Muscle layer of duodenum (tissue), 2 donors: Measurements from ENCODE around the gene TTC1.
"Not testable (repeated sequence)": the region's sequence is repeated elsewhere in the genome, so short reads cannot be mapped to it uniquely, and the experiment has no call there.

Source experiments
- H3K27ac ChIP-seq: one replicate; pipeline ENCODE4 v1.7.0; 2013; ENCODE audit warnings: mild to moderate bottlenecking, low read length
- H3K27me3 ChIP-seq: one replicate; pipeline ENCODE4 v1.7.0; 2013; ENCODE audit warnings: low read depth, mild to moderate bottlenecking, control low read depth, low read length
- H3K36me3 ChIP-seq, 2 donors: one replicate each; pipeline ENCODE4 v1.7.0; 2013; ENCODE audit warnings: low read length in 2 of 2, control low read depth in 1 of 2, mild to moderate bottlenecking in 1 of 2; ENCODE audit not compliant: insufficient read depth in 2 of 2, control insufficient read depth in 1 of 2
- H3K4me1 ChIP-seq, 2 donors: one replicate each; pipeline ENCODE4 v1.7.0; 2013; ENCODE audit warnings: low read length in 2 of 2, mild to moderate bottlenecking in 2 of 2, control low read depth in 1 of 2, moderate library complexity in 1 of 2; ENCODE audit not compliant: insufficient read depth in 2 of 2, control insufficient read depth in 1 of 2
- H3K4me3 ChIP-seq, 2 donors: one replicate each; pipeline ENCODE4 v1.7.0; 2013; ENCODE audit warnings: low read length in 2 of 2, low read depth in 1 of 2, mild to moderate bottlenecking in 1 of 2
- H3K9me3 ChIP-seq, 2 donors: one replicate each; pipeline ENCODE4 v1.7.0; 2013; ENCODE audit warnings: low read length in 2 of 2, control low read depth in 1 of 2, mild to moderate bottlenecking in 1 of 2; ENCODE audit not compliant: control insufficient read depth in 1 of 2
- donor health status: healthy.

TTC1 gene

GRCh38 chr5:160069120-160069519 is 60.2 kb downstream of the TTC1 start:
- H3K4me3 ChIP-seq, H3K4me1 ChIP-seq, H3K27ac ChIP-seq, H3K9me3 ChIP-seq, H3K27me3 ChIP-seq: not testable (repeated sequence)
- H3K36me3 ChIP-seq, result peaks cover 0 to 16% of the 10 kb centered on the region in 2 donors

DNA sequence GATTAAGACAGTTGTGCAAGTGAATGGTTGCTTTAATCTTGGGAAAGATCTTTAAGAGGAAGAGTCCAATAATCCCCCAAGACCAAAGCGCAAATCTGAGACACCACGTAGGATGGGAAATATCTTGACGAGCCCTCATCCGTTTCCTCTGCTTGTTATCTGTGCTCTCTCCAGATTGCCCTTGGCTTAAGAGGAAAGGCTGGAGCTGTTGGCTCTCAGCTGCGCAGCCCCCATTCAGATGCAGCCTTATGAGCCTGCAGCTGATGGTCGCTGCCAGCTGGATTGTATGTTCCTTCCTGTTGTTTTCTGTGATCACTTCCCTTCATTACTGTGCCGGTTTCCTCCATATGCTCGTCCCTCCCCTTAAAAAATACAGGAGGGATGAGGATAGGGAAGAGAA is 62.6 kb downstream of the TTC1 start:
- H3K9me3 ChIP-seq, result no peaks in the 10 kb centered on the region
- peaks cover 0 to 6% of the 10 kb centered on the region in 2 donors for H3K36me3 ChIP-seq
- H3K4me1 ChIP-seq, result no peaks in the 10 kb centered on the region
- H3K4me3 ChIP-seq, result peak overlapping the region in 1 of 2 donors; percentile 4
- no peaks in the 10 kb centered on the region for H3K27me3 ChIP-seq
- H3K27ac ChIP-seq, result no peak overlapping the region

GRCh38 chr5:160071916-160072315 is 63.0 kb downstream of the TTC1 start:
- Histone ChIP-seq H3K4me1 (no peaks in the 10 kb centered on the region), H3K27ac (no peak overlapping the region), H3K4me3 (peak overlapping the region in 1 of 2 donors; percentile 4), H3K27me3 (no peaks in the 10 kb centered on the region), H3K9me3 (no peaks in the 10 kb centered on the region), H3K36me3 (peaks cover 0 to 6% of the 10 kb centered on the region in 2 donors)

GRCh38 chr5:160075073-160075472 is 66.1 kb downstream of the TTC1 start:
- no peaks in the 10 kb centered on the region for H3K36me3 ChIP-seq
- no peak overlapping the region for H3K4me3 ChIP-seq
- H3K4me1 ChIP-seq, result peaks cover 4 to 6% of the 10 kb centered on the region in 2 donors
- H3K27me3 ChIP-seq, result no peaks in the 10 kb centered on the region
- no peaks in the 10 kb centered on the region for H3K9me3 ChIP-seq
- H3K27ac ChIP-seq, result no peak overlapping the region

DNA sequence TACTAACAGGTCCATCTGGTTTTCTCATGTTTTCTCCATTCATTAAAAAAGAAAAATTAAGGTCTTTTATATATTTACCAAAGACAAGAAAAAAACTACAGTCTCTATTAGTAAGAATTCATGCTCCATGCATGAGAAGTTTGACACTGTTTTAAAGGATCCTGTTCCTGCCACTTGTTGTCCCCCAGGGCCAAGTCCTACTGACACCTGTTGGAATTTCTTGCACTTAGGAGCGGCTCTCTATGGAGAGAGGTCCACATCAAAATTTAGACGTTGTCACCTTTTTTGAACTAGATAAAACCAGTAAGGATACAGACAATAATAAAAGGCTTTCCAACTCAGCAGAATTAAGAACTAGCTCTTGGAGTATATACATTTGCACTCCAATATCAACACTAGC is 68.1 kb downstream of the TTC1 start:
- Histone ChIP-seq H3K27me3 (no peaks in the 10 kb centered on the region), H3K36me3 (no peaks in the 10 kb centered on the region), H3K27ac (no peak overlapping the region), H3K4me3 (no peak overlapping the region), H3K4me1 (peaks cover 4 to 6% of the 10 kb centered on the region in 2 donors), H3K9me3 (no peaks in the 10 kb centered on the region)

- Histone ChIP-seq H3K27me3 (no peaks in the 10 kb centered on the region), H3K4me1 (peaks cover 4 to 6% of the 10 kb centered on the region in 2 donors), H3K36me3 (peaks cover 0 to 3% of the 10 kb centered on the region in 2 donors), H3K9me3 (no peaks in the 10 kb centered on the region), H3K27ac (no peak overlapping the region), H3K4me3 (no peak overlapping the region)
Observed at GRCh38 chr5:160079753-160080152, 70.8 kb downstream of the TTC1 start.

DNA sequence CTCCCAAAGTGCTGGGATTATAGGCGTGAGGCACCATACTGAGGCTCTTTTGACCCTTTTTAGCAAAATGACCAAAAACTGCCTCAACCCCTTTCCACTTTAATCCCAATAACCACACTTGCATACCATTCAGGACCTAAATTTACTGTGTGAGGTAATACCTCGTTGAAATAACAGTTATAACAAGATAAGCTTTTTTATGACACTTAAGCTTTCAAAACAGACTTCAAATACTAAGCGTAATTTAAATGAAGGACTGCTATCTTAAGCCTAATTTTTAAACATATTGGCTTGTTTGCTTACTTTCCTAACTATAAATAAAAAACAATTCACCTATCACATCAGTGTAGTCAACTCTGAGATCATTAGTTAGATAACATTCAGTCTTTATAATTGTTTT is 72.6 kb downstream of the TTC1 start:
- Histone ChIP-seq H3K4me1 (peaks cover 4 to 6% of the 10 kb centered on the region in 2 donors), H3K4me3 (no peak overlapping the region), H3K27me3 (no peaks in the 10 kb centered on the region), H3K27ac (no peak overlapping the region), H3K36me3 (peaks cover 0 to 3% of the 10 kb centered on the region in 2 donors), H3K9me3 (no peaks in the 10 kb centered on the region)

GRCh38 chr5:160082614-160083500 is 73.9 kb downstream of the TTC1 start:
- Histone ChIP-seq H3K4me1 (peaks cover 4 to 6% of the 10 kb centered on the region in 2 donors), H3K36me3 (peaks cover 0 to 3% of the 10 kb centered on the region in 2 donors), H3K4me3 (no peak overlapping the region), H3K27ac (no peak overlapping the region), H3K27me3 (no peaks in the 10 kb centered on the region), H3K9me3 (no peaks in the 10 kb centered on the region)

GRCh38 chr5:160083501-160083900 is 74.6 kb downstream of the TTC1 start:
- no peaks in the 10 kb centered on the region for H3K9me3 ChIP-seq
- no peak overlapping the region for H3K27ac ChIP-seq
- peaks cover 0 to 3% of the 10 kb centered on the region in 2 donors for H3K36me3 ChIP-seq
- peaks cover 4 to 6% of the 10 kb centered on the region in 2 donors for H3K4me1 ChIP-seq
- no peaks in the 10 kb centered on the region for H3K27me3 ChIP-seq
- no peak overlapping the region for H3K4me3 ChIP-seq

- H3K9me3 ChIP-seq, result no peaks in the 10 kb centered on the region
- H3K36me3 ChIP-seq, result peaks cover 0 to 3% of the 10 kb centered on the region in 2 donors
- H3K27me3 ChIP-seq, result no peaks in the 10 kb centered on the region
- H3K27ac ChIP-seq, result no peak overlapping the region
- H3K4me1 ChIP-seq, result peaks cover 4 to 6% of the 10 kb centered on the region in 2 donors
- H3K4me3 ChIP-seq, result no peak overlapping the region
Observed at GRCh38 chr5:160084144-160084543, 75.2 kb downstream of the TTC1 start.

DNA sequence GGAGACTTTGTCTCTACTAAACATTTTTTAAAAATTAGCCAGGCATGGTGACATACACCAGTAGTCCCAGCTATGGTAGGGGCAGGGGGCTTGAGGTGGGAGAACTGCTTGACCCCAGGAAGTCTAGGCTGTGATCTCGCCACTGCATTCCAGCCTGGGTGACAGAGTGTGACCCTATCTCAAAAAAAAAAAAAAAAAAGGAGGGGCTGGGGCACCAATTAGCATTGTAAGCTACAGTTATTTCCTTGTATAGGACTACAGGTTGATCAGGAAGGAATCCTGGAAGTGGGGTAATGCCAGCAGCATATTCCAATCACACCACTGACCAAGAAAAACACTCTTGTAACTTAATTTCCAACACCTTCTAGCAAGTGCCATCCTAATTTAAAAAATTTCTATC is 78.3 kb downstream of the TTC1 start:
- Histone ChIP-seq H3K27ac (no peak overlapping the region), H3K9me3 (no peaks in the 10 kb centered on the region), H3K36me3 (peaks cover 3% of the 10 kb centered on the region in 2 donors)

More for the DNA sequence above, 78.3 kb downstream of the TTC1 start:
- H3K4me1 ChIP-seq, result no peaks in the 10 kb centered on the region
- no peak overlapping the region for H3K4me3 ChIP-seq
- H3K27me3 ChIP-seq, result no peaks in the 10 kb centered on the region
